ENCODE results near the gene PTPRH. TPM values are rescaled to one million over a fixed set of nuclear protein-coding genes. Genes with fewer than 3 reads are reported as not detected.

Gene PTPRH
- total and polyA plus RNA-seq, 9 of the 15 experiments (the other 6 are each of a cell fraction or from before 2014, with no cell fraction given): 0.87 to 34.3 (median 22.7) TPM

DNA sequence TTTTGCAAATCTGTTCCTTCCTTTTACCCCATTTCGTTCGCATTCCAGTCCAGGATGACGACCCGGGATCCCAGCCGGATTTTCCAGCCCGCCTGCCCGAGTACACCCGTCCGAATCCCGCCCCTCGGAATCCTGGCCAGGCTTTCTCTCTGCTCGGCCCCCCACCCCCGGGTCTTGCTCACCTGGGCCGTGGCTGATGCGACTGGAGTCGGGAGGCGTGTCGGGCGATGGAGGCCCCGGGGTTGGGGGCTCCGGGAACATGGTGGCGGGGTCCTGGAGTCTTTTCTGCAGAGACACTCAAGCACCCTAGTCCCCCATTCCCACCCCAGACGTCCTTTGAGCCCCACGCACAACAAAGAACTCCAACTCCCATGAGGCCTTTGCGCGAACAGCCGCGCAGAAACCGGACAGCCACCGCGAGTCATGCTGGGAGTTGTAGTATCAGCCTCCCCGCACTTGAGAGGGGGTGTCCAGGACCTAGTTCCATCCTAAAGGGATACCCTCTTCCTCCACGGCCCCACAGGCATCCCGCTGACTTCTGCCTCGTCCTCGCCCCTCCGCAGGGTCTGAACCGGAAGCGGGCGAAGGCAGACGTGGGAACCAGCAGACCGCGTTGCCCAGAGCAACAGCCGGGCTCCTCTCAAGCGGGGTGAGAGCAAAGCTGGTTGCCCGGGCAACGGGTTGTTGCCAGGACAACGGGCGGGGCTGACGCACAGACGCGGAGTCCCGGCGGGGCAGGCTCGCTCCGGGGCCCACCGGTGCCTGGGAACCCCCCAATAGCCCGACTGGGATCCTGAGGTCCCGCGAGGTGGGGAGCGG is 30.3 kb downstream of the PTPRH start (continued):
- TF ChIP-seq REST (IDR thresholded peaks at IDR 0.05; ENCODE audit: borderline replicate concordance) (no peak; the same call in 1 of the 2 replicates), REST (CRISPR knock-in tag; IDR thresholded peaks at IDR 0.05; ENCODE audit: low read depth) (0 out of 2 replicates have a peak, but pooled peaks have one; percentile 35), HOMEZ (CRISPR knock-in tag; IDR thresholded peaks at IDR 0.05) (no peak), NFIX (CRISPR knock-in tag; IDR thresholded peaks at IDR 0.05; ENCODE audit: low read depth) (no peak), ATF7 (IDR thresholded peaks at IDR 0.05) (peak; percentile 47; the same call in 1 of the 2 replicates), RHOXF2B (CRISPR knock-in tag; conservative IDR thresholded peaks at IDR 0.05) (no peak), KDM1A (IDR thresholded peaks at IDR 0.05) (peak in 1 of 2 experiments; percentile 33; a peak in 1 of 4 replicates), ZNF140 (CRISPR knock-in tag; IDR thresholded peaks at IDR 0.05) (no peak), THRB (CRISPR knock-in tag; conservative IDR thresholded peaks at IDR 0.05) (no peak), TFAM (CRISPR knock-in tag; conservative IDR thresholded peaks at IDR 0.05) (no peak), NR3C1 (CRISPR knock-in tag; IDR thresholded peaks at IDR 0.05) (no peak), KLF13 (tag; IDR thresholded peaks at IDR 0.05; ENCODE audit: borderline replicate concordance, low read depth) (no peak), HDAC2 (IDR thresholded peaks at IDR 0.05) (peak; percentile 28; the same call in 1 of the 2 replicates), ARID1B (IDR thresholded peaks at IDR 0.05) (no peak), YBX1 (IDR thresholded peaks at IDR 0.05) (no peak), KAT7 (CRISPR knock-in tag; IDR thresholded peaks at IDR 0.05; ENCODE audit: borderline replicate concordance) (no peak), ZNF23 (CRISPR knock-in tag; IDR thresholded peaks at IDR 0.05) (no peak), HSF4 (CRISPR knock-in tag; IDR thresholded peaks at IDR 0.05; ENCODE audit: borderline replicate concordance) (no peak)

Measured in K562 (cell line).